GM15510 (cell line): ENCODE data around the gene TMEM158.

ENCODE experiments used
- POLR2A ChIP-seq: IDR thresholded peaks from 3 replicates; pipeline ENCODE4 v1.6.1; 2011; ENCODE audit warnings: borderline replicate concordance; ENCODE audit not compliant: insufficient read length; ENCODE audit errors: extremely low read depth

TMEM158 gene

GRCh38 chr3:45226206-45226915 is at the start of gene TMEM158:
TMEM158 (minus strand) TSS chr3:45226287; CDS start chr3:45226027, 260 bp downstream.
- TF ChIP-seq POLR2A: no peak

GRCh38 chr3:45275006-45275704 is 49.1 kb upstream of the TMEM158 start:
- no peak for TF ChIP-seq POLR2A

GRCh38 chr3:45273681-45274515 is 47.8 kb upstream of the TMEM158 start:
- no peak for TF ChIP-seq POLR2A

GRCh38 chr3:45272828-45273470 is 46.9 kb upstream of the TMEM158 start:
- no peak for TF ChIP-seq POLR2A

- TF ChIP-seq POLR2A: no peak
Observed at GRCh38 chr3:45272032-45272810, 46.1 kb upstream of the TMEM158 start.

GRCh38 chr3:45269952-45270351 is 43.9 kb upstream of the TMEM158 start:
- no peak for TF ChIP-seq POLR2A

GRCh38 chr3:45267097-45267496 is 41.0 kb upstream of the TMEM158 start:
- no peak for TF ChIP-seq POLR2A

- TF ChIP-seq POLR2A: no peak
Observed at GRCh38 chr3:45261333-45262110, 35.4 kb upstream of the TMEM158 start.

GRCh38 chr3:45259133-45259532 is 33.0 kb upstream of the TMEM158 start:
- TF ChIP-seq POLR2A: no peak

GRCh38 chr3:45258317-45258716 is 32.2 kb upstream of the TMEM158 start:
- no peak for TF ChIP-seq POLR2A

- TF ChIP-seq POLR2A: no peak
Observed at GRCh38 chr3:45253316-45253715, 27.2 kb upstream of the TMEM158 start.

GRCh38 chr3:45252826-45253225 is 26.7 kb upstream of the TMEM158 start:
- no peak for TF ChIP-seq POLR2A

- no peak for TF ChIP-seq POLR2A
Observed at GRCh38 chr3:45249391-45249790, 23.3 kb upstream of the TMEM158 start.
